ENCODE measurements around the gene PDE3A. TPM values are rescaled to one million over a fixed set of nuclear protein-coding genes. Genes with fewer than 3 reads are reported as not detected.

The PDE3A gene
- total RNA-seq, 1 experiment from 2014 or later: 0.36 TPM

- TF ChIP-seq CTCF (IDR thresholded peaks at IDR 0.05; ENCODE audit: insufficient read depth in 1 of 2, low read depth in 1 of 2, low read length in 1 of 2, severe bottlenecking in 1 of 2, unreplicated experiment in 1 of 2): no peak
- Mint-ChIP-seq H3K4me3 (ENCODE audit: unreplicated experiment) (no peak overlapping the region), H3K27ac (ENCODE audit: unreplicated experiment) (no peak overlapping the region), H3K4me1 (ENCODE audit: low read depth, unreplicated experiment) (no peaks in the 10 kb centered on the region), H3K36me3 (ENCODE audit: insufficient read depth, unreplicated experiment) (no peaks in the 10 kb centered on the region), H3K27me3 (ENCODE audit: insufficient read depth, unreplicated experiment) (peaks cover 2% of the 10 kb centered on the region), H3K9me3 (ENCODE audit: unreplicated experiment) (no peaks in the 10 kb centered on the region)
- H3K4me1 ChIP-seq: no peaks in the 10 kb centered on the region
- no TSS peak for BruUV-seq (replicated peaks)
- no peaks in the 10 kb centered on the region for H3K27me3 ChIP-seq (replicated peaks; ENCODE audit: control insufficient read depth, insufficient read depth, low read length)
- H3K4me3 ChIP-seq (ENCODE audit: low read depth, low read length): no peak overlapping the region
- intact Hi-C loops (cut with micrococcal nuclease; ENCODE audit: unreplicated experiment): no loop called here
- no peaks in the 10 kb centered on the region for H3K9me3 ChIP-seq
- POLR2A ChIA-PET: no interaction called here
- no peaks in the 10 kb centered on the region for H3K36me3 ChIP-seq (ENCODE audit: control insufficient read depth, insufficient read depth, low read length)
- CTCF ChIA-PET: no interaction called here
- no peak for DNase-seq
Observed at GRCh38 chr12:20411345-20411744, 43.0 kb downstream of the PDE3A start.

GRCh38 chr12:20415028-20415427 is 46.7 kb downstream of the PDE3A start:
- H3K36me3 ChIP-seq (ENCODE audit: control insufficient read depth, insufficient read depth, low read length): no peaks in the 10 kb centered on the region
- H3K27me3 Mint-ChIP-seq (ENCODE audit: insufficient read depth, unreplicated experiment): peaks cover 2% of the 10 kb centered on the region
- no peak overlapping the region for H3K4me3 Mint-ChIP-seq (ENCODE audit: unreplicated experiment)
- no peak overlapping the region for H3K27ac Mint-ChIP-seq (ENCODE audit: unreplicated experiment)
- H3K4me1 Mint-ChIP-seq (ENCODE audit: low read depth, unreplicated experiment): no peaks in the 10 kb centered on the region
- no peak overlapping the region for H3K4me3 ChIP-seq (ENCODE audit: low read depth, low read length)
- no peaks in the 10 kb centered on the region for H3K9me3 ChIP-seq
- H3K9me3 Mint-ChIP-seq (ENCODE audit: unreplicated experiment): no peaks in the 10 kb centered on the region
- no peaks in the 10 kb centered on the region for H3K36me3 Mint-ChIP-seq (ENCODE audit: insufficient read depth, unreplicated experiment)
- intact Hi-C loops (cut with micrococcal nuclease; ENCODE audit: unreplicated experiment): no loop called here
- ChIA-PET CTCF (no interaction called here), POLR2A (no interaction called here)
- no peak for TF ChIP-seq CTCF (IDR thresholded peaks at IDR 0.05; ENCODE audit: insufficient read depth in 1 of 2, low read depth in 1 of 2, low read length in 1 of 2, severe bottlenecking in 1 of 2, unreplicated experiment in 1 of 2)
- H3K4me1 ChIP-seq: no peaks in the 10 kb centered on the region
- BruUV-seq (replicated peaks): no TSS peak
- no peak for DNase-seq
- H3K27me3 ChIP-seq (replicated peaks; ENCODE audit: control insufficient read depth, insufficient read depth, low read length): no peaks in the 10 kb centered on the region

GRCh38 chr12:20415641-20416040 is 47.3 kb downstream of the PDE3A start:
- no peaks in the 10 kb centered on the region for H3K4me1 ChIP-seq
- H3K4me3 Mint-ChIP-seq (ENCODE audit: unreplicated experiment): no peak overlapping the region
- POLR2A ChIA-PET: no interaction called here
- no TSS peak for BruUV-seq (replicated peaks)
- H3K4me1 Mint-ChIP-seq (ENCODE audit: low read depth, unreplicated experiment): no peaks in the 10 kb centered on the region
- no peaks in the 10 kb centered on the region for H3K36me3 Mint-ChIP-seq (ENCODE audit: insufficient read depth, unreplicated experiment)
- H3K27ac Mint-ChIP-seq (ENCODE audit: unreplicated experiment): no peak overlapping the region
- H3K9me3 Mint-ChIP-seq (ENCODE audit: unreplicated experiment): no peaks in the 10 kb centered on the region
- DNase-seq: no peak
- H3K27me3 ChIP-seq (replicated peaks; ENCODE audit: control insufficient read depth, insufficient read depth, low read length): no peaks in the 10 kb centered on the region
- TF ChIP-seq CTCF (IDR thresholded peaks at IDR 0.05; ENCODE audit: insufficient read depth in 1 of 2, low read depth in 1 of 2, low read length in 1 of 2, severe bottlenecking in 1 of 2, unreplicated experiment in 1 of 2): no peak
- no peak overlapping the region for H3K4me3 ChIP-seq (ENCODE audit: low read depth, low read length)
- H3K36me3 ChIP-seq (ENCODE audit: control insufficient read depth, insufficient read depth, low read length): no peaks in the 10 kb centered on the region
- intact Hi-C loops (cut with micrococcal nuclease; ENCODE audit: unreplicated experiment): no loop called here
- CTCF ChIA-PET: no interaction called here
- H3K9me3 ChIP-seq: no peaks in the 10 kb centered on the region
- peaks cover 2% of the 10 kb centered on the region for H3K27me3 Mint-ChIP-seq (ENCODE audit: insufficient read depth, unreplicated experiment)
